HepG2 (cell line): ENCODE measurements around the gene TCERG1L. TPM values are rescaled to one million over a fixed set of nuclear protein-coding genes. Genes with fewer than 3 reads are reported as not detected.

Experiments used
- ATAC-seq: fragments of 200-7000 bp; cut with Tn5 transposase; 3 replicates; pipeline ENCODE4 v1.9.1; 2020; ENCODE audit warnings: mild to moderate bottlenecking, moderate library complexity
- BruUV-seq: library from RNA; stranded (reverse); fragments of 400-500 nt; replicated peaks from 2 replicates; lab custom pipeline; 2021; lab: Mats Ljungman, UMichigan
- CTCF ChIA-PET: fragments of 300-600 bp; formaldehyde crosslinking; extraction: SDS; loops from one replicate; lab custom pipeline; 2021; ENCODE audit warnings: low total read pairs, inconsistent platforms, low intra/inter-chr PET ratio; lab: Yijun Ruan, JAX
- POLR2A ChIA-PET: fragments of 350-600 bp; sonication (Branson Sonifier 250); formaldehyde crosslinking; loops from one replicate; lab custom pipeline; 2020; ENCODE audit warnings: antibody characterized with exemption, inconsistent platforms; lab: Yijun Ruan, JAX
- DNase-seq: peaks from one replicate; pipeline ENCODE4 v3.0.0-alpha.2; 2015; ENCODE audit warnings: low spot score
- FAIRE-seq: peaks from 3 replicates; lab custom pipeline; 2011; peaks lifted over from hg19 to GRCh38; lab: Jason Lieb, UNC
- H2AFZ ChIP-seq: one replicate; pipeline ENCODE4 v1.6.1; 2011; ENCODE audit warnings: low read length, inconsistent platforms
- H3K27ac ChIP-seq: fragments of 300-600 bp; 3 replicates; pipeline ENCODE4 v1.8.0; 2011; ENCODE audit warnings: mixed run types, mild to moderate bottlenecking, mixed read lengths, low read length, inconsistent platforms; ENCODE audit not compliant: insufficient read depth; ENCODE audit errors: extremely low read length
- H3K27me3 ChIP-seq, 2 experiments: fragments of 200-600 bp in 1 of 2; 2 replicates in 1 of 2; 3 replicates in 1 of 2; pipeline versions ENCODE4 v1.6.0 to v1.8.0; 2011; ENCODE audit warnings: low read length in 2 of 2, mild to moderate bottlenecking in 2 of 2, moderate library complexity in 2 of 2, inconsistent platforms in 1 of 2; ENCODE audit not compliant: insufficient read depth in 2 of 2, control insufficient read depth in 1 of 2
- H3K36me3 ChIP-seq, 2 experiments: fragments of 200-600 bp in 1 of 2; replicated peaks in 1 of 2; 2 replicates in 1 of 2; 3 replicates in 1 of 2; pipeline versions ENCODE4 v1.5.1 to v1.8.0; 2011; ENCODE audit warnings: low read length in 2 of 2, inconsistent platforms in 1 of 2; ENCODE audit not compliant: insufficient read depth in 2 of 2, control insufficient read depth in 1 of 2
- H3K4me1 ChIP-seq: 2 replicates; pipeline ENCODE4 v1.5.1; 2012; ENCODE audit warnings: low read length, inconsistent platforms; ENCODE audit not compliant: insufficient read depth
- H3K4me2 ChIP-seq: 2 replicates; pipeline ENCODE4 v1.6.0; 2011; ENCODE audit warnings: low read depth, low read length, inconsistent platforms
- H3K4me3 ChIP-seq, 3 experiments: fragments of 200-600 bp in 1 of 3; sonication (generic), shearing (Covaris generic) in 1 of 3; replicated peaks in 1 of 3; 2 replicates each; pipeline ENCODE4 v1.5.1; 2011 to 2016; ENCODE audit warnings: low read length in 3 of 3, inconsistent platforms in 2 of 3, low read depth in 2 of 3, mild to moderate bottlenecking in 2 of 3, control low read depth in 1 of 3, mixed read lengths in 1 of 3; ENCODE audit not compliant: insufficient read depth in 1 of 3
- H3K79me2 ChIP-seq: one replicate; pipeline ENCODE4 v1.6.1; 2011; ENCODE audit warnings: low read length, inconsistent platforms; ENCODE audit not compliant: insufficient read depth
- H3K9ac ChIP-seq: 2 replicates; pipeline ENCODE4 v1.6.0; 2011; ENCODE audit warnings: mild to moderate bottlenecking, low read depth, low read length, inconsistent platforms; ENCODE audit not compliant: insufficient read depth
- H3K9me3 ChIP-seq: 2 replicates; pipeline ENCODE4 v1.5.1; 2012; ENCODE audit warnings: mild to moderate bottlenecking, low read length
- H4K20me1 ChIP-seq: 2 replicates; pipeline ENCODE4 v1.6.0; 2011; ENCODE audit warnings: inconsistent platforms, mild to moderate bottlenecking, low read length, moderate library complexity; ENCODE audit not compliant: insufficient read depth
- HES4 ChIP-seq: sonication (generic); formaldehyde crosslinking; IDR thresholded peaks from 2 replicates; pipeline ENCODE4 v1.9.0; 2021; ENCODE audit warnings: mild to moderate bottlenecking, missing genetic modification reagents, borderline replicate concordance
- MNT ChIP-seq: fragments of 450-650 bp; IDR thresholded peaks from 2 replicates; pipeline ENCODE4 v1.6.1; 2016
- REXO4 ChIP-seq: sonication (generic); formaldehyde crosslinking; IDR thresholded peaks from 2 replicates; pipeline ENCODE4 v1.8.0; 2022; ENCODE audit warnings: missing genetic modification reagents, mild to moderate bottlenecking, borderline replicate concordance
- RORA ChIP-seq: sonication (generic); formaldehyde crosslinking; IDR thresholded peaks from 2 replicates; pipeline ENCODE4 v1.5.0; 2020; ENCODE audit warnings: mild to moderate bottlenecking, missing genetic modification reagents, moderate library complexity
- SP140L ChIP-seq: sonication (generic); formaldehyde crosslinking; IDR thresholded peaks from 2 replicates; pipeline ENCODE4 v1.4.0; 2020; ENCODE audit warnings: missing genetic modification reagents, borderline replicate concordance
- WGBS: methylation state at CpG from one replicate; pipeline ENCODE4 v1.1.6; 2017; ENCODE audit warnings: low lambda C conversion rate; 5-methylcytosine and 5-hydroxymethylcytosine counted together
- in situ Hi-C: cut with HindIII; loops from 2 replicates; pipeline ENCODE4 v1.10.0; 2017; ENCODE audit warnings: low pct_unique_long_range_greater_than_20kb; ENCODE audit not compliant: extremely low pct_ligation_motif_present
- intact Hi-C: fragments of 100-400 bp; cut with micrococcal nuclease; formaldehyde crosslinking; loops from one replicate; pipeline ENCODE4 v1.10.0; 2022; ENCODE audit not compliant: unreplicated experiment
- polyA plus RNA-seq, 8 experiments: library from polyadenylated mRNA; depleted of rRNA in 3 of 8; stranded (reverse) in 7 of 8; unstranded in 1 of 8; fragments of >200 nt; fragmentation: Illumina TruSeq in 4 of 8; extraction: Trizol in 4 of 8; gene quantifications; 2 replicates each; pipeline versions ENCODE4 v1.2.1 to v1.2.3, GENCODE V29; 2011 to 2016; ENCODE audit warnings: low read depth in 4 of 8, missing spikeins in 1 of 8, mixed read lengths in 1 of 8; ENCODE audit not compliant: insufficient read depth in 1 of 8
- total RNA-seq, 5 experiments: library from RNA; depleted of rRNA; stranded (reverse); fragments of >200 nt; fragmentation: Illumina TruSeq; extraction: Trizol; gene quantifications; 2 replicates each; pipeline ENCODE4 v1.2.3, GENCODE V29; 2016; ENCODE audit warnings: low read depth in 1 of 5
- TF ChIP-seq, protein P1 (sequence below): sonication (generic); formaldehyde crosslinking; IDR thresholded peaks from 2 replicates; pipeline ENCODE4 v1.4.0; 2020; ENCODE audit warnings: missing genetic modification reagents

Gene TCERG1L
- total and polyA plus RNA-seq, 2 of the 13 experiments (the other 11 are each of a cell fraction or from before 2014, with no cell fraction given): not detected

GRCh38 chr10:131271195-131271880 is 40.2 kb downstream of the TCERG1L start (continued):
- TF ChIP-seq SP140L (CRISPR knock-in tag) (no peak), RORA (no peak), HES4 (no peak)
- TF ChIP-seq, protein P1, sequence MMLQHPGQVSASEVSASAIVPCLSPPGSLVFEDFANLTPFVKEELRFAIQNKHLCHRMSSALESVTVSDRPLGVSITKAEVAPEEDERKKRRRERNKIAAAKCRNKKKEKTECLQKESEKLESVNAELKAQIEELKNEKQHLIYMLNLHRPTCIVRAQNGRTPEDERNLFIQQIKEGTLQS (CRISPR knock-in tag): no peak

DNA sequence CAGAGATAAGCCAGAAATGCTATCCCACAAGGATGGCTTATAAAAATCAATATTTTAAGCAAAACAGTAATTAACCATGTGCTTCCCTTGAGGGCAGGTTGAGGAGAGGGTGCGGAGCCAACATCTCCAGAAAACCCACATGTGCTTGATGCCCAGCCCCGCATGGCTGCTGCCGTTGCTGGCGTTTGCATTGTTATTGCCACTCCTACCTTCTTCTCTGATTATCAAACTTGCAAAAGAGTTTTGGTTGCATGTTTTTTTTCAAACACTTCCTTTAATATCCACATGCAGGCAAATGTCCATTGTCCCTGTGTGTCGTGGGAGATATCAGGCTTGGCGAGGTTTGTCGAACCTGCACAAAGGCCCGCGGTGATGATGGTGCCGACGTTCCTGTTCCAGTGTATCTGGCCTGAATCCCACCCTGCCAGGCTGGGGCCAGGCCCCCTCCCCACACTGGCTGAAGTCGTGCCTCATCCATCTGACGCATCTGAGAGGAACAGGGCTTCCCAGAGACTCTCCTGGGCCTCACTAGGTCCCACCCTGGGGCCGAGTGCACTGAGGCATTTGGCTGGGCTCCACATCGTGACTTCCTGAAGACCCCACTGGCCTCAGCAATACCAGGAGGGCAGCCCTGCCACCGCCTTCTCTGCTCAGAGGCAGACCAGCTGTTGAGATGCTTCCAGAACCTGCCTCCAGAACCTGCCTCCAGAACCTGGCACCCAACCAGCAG is 40.9 kb downstream of the TCERG1L start:
- ATAC-seq (no peak), DNase-seq (no peak), FAIRE-seq (no peak)
- H2AFZ ChIP-seq: no peak overlapping the region
- TF ChIP-seq REXO4 (CRISPR knock-in tag) (no peak), MNT (peak; percentile 61)
- H3K4me1 ChIP-seq: no peaks in the 10 kb centered on the region
- BruUV-seq: no TSS peak
- no peak overlapping the region for H3K9ac ChIP-seq
- H3K27ac ChIP-seq: no peak overlapping the region
- WGBS: 54% methylated on average over 12 of the region's 16 CpGs
- intact Hi-C loops: no loop called here
- no peak overlapping the region for H3K4me3 ChIP-seq
- H3K79me2 ChIP-seq: no peaks in the 10 kb centered on the region
- in situ Hi-C loops: no loop called here
- no peaks in the 10 kb centered on the region for H3K36me3 ChIP-seq
- no peaks in the 10 kb centered on the region for H4K20me1 ChIP-seq
- CTCF ChIA-PET: no interaction called here
- H3K9me3 ChIP-seq: no peaks in the 10 kb centered on the region
- POLR2A ChIA-PET: no interaction called here
- H3K4me2 ChIP-seq: no peak overlapping the region
- H3K27me3 ChIP-seq: peaks cover 6 to 25% of the 10 kb centered on the region in 2 experiments; a peak in 3 of 5 replicates
